H9 (cell line): ENCODE measurements around the gene EPS8. TPM values are rescaled to one million over a fixed set of nuclear protein-coding genes. Genes with fewer than 3 reads are reported as not detected.

Experiments
- DNase-seq: peaks from one replicate; pipeline ENCODE4 v3.0.0-alpha.2; 2017
- H2AFZ ChIP-seq: one replicate; pipeline ENCODE4 v1.6.1; 2013; ENCODE audit warnings: mild to moderate bottlenecking, low read length, control low read depth, moderate library complexity
- H2AK5ac ChIP-seq: 2 replicates; pipeline ENCODE4 v1.6.1; 2013; ENCODE audit warnings: low read length, control low read depth, mixed read lengths; ENCODE audit not compliant: insufficient read length
- H2BK120ac ChIP-seq: one replicate; pipeline ENCODE4 v1.6.1; 2013; ENCODE audit warnings: low read depth, mild to moderate bottlenecking, low read length, control low read depth, inconsistent platforms; ENCODE audit not compliant: poor library complexity, severe bottlenecking
- H2BK12ac ChIP-seq: 2 replicates; pipeline ENCODE4 v1.6.1; 2013; ENCODE audit warnings: low read length, control low read depth, mixed read lengths, low read depth; ENCODE audit not compliant: insufficient read length
- H2BK15ac ChIP-seq: 2 replicates; pipeline ENCODE4 v1.6.1; 2013; ENCODE audit warnings: low read depth, low read length, control low read depth
- H2BK20ac ChIP-seq: one replicate; pipeline ENCODE4 v1.6.1; 2013; ENCODE audit warnings: low read depth, mild to moderate bottlenecking, low read length, control low read depth, inconsistent platforms; ENCODE audit not compliant: poor library complexity, severe bottlenecking
- H2BK5ac ChIP-seq: 2 replicates; pipeline ENCODE4 v1.6.1; 2013; ENCODE audit warnings: low read length, control low read depth, mixed read lengths; ENCODE audit not compliant: insufficient read length
- H3K14ac ChIP-seq: 2 replicates; pipeline ENCODE4 v1.6.1; 2013; ENCODE audit warnings: low read length, control low read depth; ENCODE audit not compliant: insufficient read depth
- H3K18ac ChIP-seq: 2 replicates; pipeline ENCODE4 v1.6.1; 2013; ENCODE audit warnings: low read depth, mild to moderate bottlenecking, mixed read lengths, low read length, control low read depth; ENCODE audit not compliant: insufficient read length
- H3K23ac ChIP-seq: 2 replicates; pipeline ENCODE4 v1.6.1; 2013; ENCODE audit warnings: low read length, control low read depth, mixed read lengths, low read depth; ENCODE audit not compliant: insufficient read length
- H3K23me2 ChIP-seq: 2 replicates; pipeline ENCODE4 v1.6.1; 2013; ENCODE audit warnings: low read depth, mild to moderate bottlenecking, mixed read lengths, low read length, control low read depth; ENCODE audit not compliant: insufficient read length, poor library complexity, severe bottlenecking
- H3K27ac ChIP-seq: 2 replicates; pipeline ENCODE4 v1.5.1; 2013; ENCODE audit warnings: low read length, control low read depth, mixed read lengths, low read depth; ENCODE audit not compliant: insufficient read length
- H3K27me3 ChIP-seq: 2 replicates; pipeline ENCODE4 v1.6.1; 2013; ENCODE audit warnings: low read length, control low read depth, inconsistent platforms; ENCODE audit not compliant: insufficient read depth
- H3K4ac ChIP-seq: 2 replicates; pipeline ENCODE4 v1.6.1; 2013; ENCODE audit warnings: low read depth, mild to moderate bottlenecking, control low read depth, inconsistent platforms, low read length, moderate library complexity
- H3K4me1 ChIP-seq: 2 replicates; pipeline ENCODE4 v1.6.1; 2013; ENCODE audit warnings: low read length, control low read depth, inconsistent platforms; ENCODE audit not compliant: insufficient read depth
- H3K4me2 ChIP-seq: 2 replicates; pipeline ENCODE4 v1.6.1; 2013; ENCODE audit warnings: low read length, control low read depth, mixed read lengths; ENCODE audit not compliant: insufficient read length, insufficient read depth
- H3K56ac ChIP-seq: 2 replicates; pipeline ENCODE4 v1.6.1; 2013; ENCODE audit warnings: low read depth, mild to moderate bottlenecking, mixed read lengths, low read length, control low read depth; ENCODE audit not compliant: insufficient read length
- H3K79me1 ChIP-seq: 2 replicates; pipeline ENCODE4 v1.6.1; 2013; ENCODE audit warnings: low read depth, mild to moderate bottlenecking, moderate library complexity, low read length, control low read depth, inconsistent platforms; ENCODE audit not compliant: insufficient read depth, poor library complexity, severe bottlenecking
- H3K79me2 ChIP-seq: 2 replicates; pipeline ENCODE4 v1.6.1; 2013; ENCODE audit warnings: low read length, control low read depth, inconsistent platforms; ENCODE audit not compliant: insufficient read depth
- H3K9ac ChIP-seq: 2 replicates; pipeline ENCODE4 v1.6.1; 2013; ENCODE audit warnings: low read length, control low read depth, mixed read lengths; ENCODE audit not compliant: insufficient read length; ENCODE audit errors: extremely low read depth
- H3K9me3 ChIP-seq: one replicate; pipeline ENCODE4 v1.6.1; 2013; ENCODE audit warnings: low read depth, low read length, inconsistent platforms; ENCODE audit not compliant: control insufficient read depth
- H3T11ph ChIP-seq: one replicate; pipeline ENCODE4 v1.6.1; 2013; ENCODE audit warnings: mild to moderate bottlenecking, low read length, control low read depth, inconsistent platforms
- H4K20me1 ChIP-seq: one replicate; pipeline ENCODE4 v1.6.1; 2013; ENCODE audit not compliant: control insufficient read depth, insufficient read length, insufficient read depth
- H4K5ac ChIP-seq: 2 replicates; pipeline ENCODE4 v1.6.1; 2013; ENCODE audit warnings: low read depth, mild to moderate bottlenecking, mixed read lengths, low read length, control low read depth; ENCODE audit not compliant: insufficient read length
- H4K8ac ChIP-seq: replicated peaks from 2 replicates; pipeline ENCODE4 v1.6.1; 2013; ENCODE audit warnings: low read length, control low read depth, mixed read lengths, low read depth; ENCODE audit not compliant: insufficient read length
- H4K91ac ChIP-seq: 2 replicates; pipeline ENCODE4 v1.6.1; 2013; ENCODE audit warnings: low read depth, mild to moderate bottlenecking, moderate library complexity, mixed read lengths, low read length, control low read depth; ENCODE audit not compliant: insufficient read length
- H3K27ac Mint-ChIP-seq, 3 experiments: 2 replicates in 2 of 3; 3 replicates in 1 of 3; pipeline ENCODE4 v1.8.0; 2020 to 2021; ENCODE audit warnings: mixed read lengths in 3 of 3, mild to moderate bottlenecking in 1 of 3, moderate library complexity in 1 of 3
- H3K27me3 Mint-ChIP-seq: 2 replicates; pipeline ENCODE4 v1.8.0; 2021; ENCODE audit warnings: low read depth, mild to moderate bottlenecking, moderate library complexity, mixed read lengths
- H3K36me3 Mint-ChIP-seq, 3 experiments: 2 replicates in 2 of 3; 3 replicates in 1 of 3; pipeline ENCODE4 v1.8.0; 2020 to 2021; ENCODE audit warnings: low read depth in 3 of 3, mixed read lengths in 3 of 3; ENCODE audit not compliant: insufficient read depth in 1 of 3
- H3K4me1 Mint-ChIP-seq, 2 experiments: 2 replicates each; pipeline ENCODE4 v1.8.0; 2020; ENCODE audit warnings: mixed read lengths in 2 of 2
- H3K4me3 Mint-ChIP-seq, 2 experiments: 2 replicates in 1 of 2; 3 replicates in 1 of 2; pipeline ENCODE4 v1.8.0; 2020 to 2021; ENCODE audit warnings: mild to moderate bottlenecking in 2 of 2, mixed read lengths in 2 of 2, moderate library complexity in 1 of 2
- H3K9me3 Mint-ChIP-seq, 2 experiments: 2 replicates in 1 of 2; 3 replicates in 1 of 2; pipeline ENCODE4 v1.8.0; 2020; ENCODE audit warnings: mild to moderate bottlenecking in 2 of 2, mixed read lengths in 2 of 2, moderate library complexity in 1 of 2
- CTCF ChIP-seq: fragments of 200-600 bp; sonication (generic); conservative IDR thresholded peaks from 3 replicates; pipeline ENCODE4 v1.8.0; 2021; ENCODE audit warnings: antibody characterized with exemption, mild to moderate bottlenecking
- WGBS: extraction: QIAGEN DNeasy Blood & Tissue Kit; methylation state at CpG from one replicate; pipeline ENCODE4 v1.1.7; 2013; ENCODE audit warnings: missing lambda C conversion rate, low lambda C conversion rate, mixed read lengths; ENCODE audit not compliant: insufficient read length; ENCODE audit errors: extremely low coverage; 5-methylcytosine and 5-hydroxymethylcytosine counted together
- total RNA-seq: library from RNA; stranded (reverse); gene quantifications from 2 replicates; pipeline ENCODE4 v1.2.1, GENCODE V29; 2021

The EPS8 gene
- total RNA-seq, 1 experiment from 2014 or later, result 2.2 TPM

- H2AK5ac ChIP-seq, result no peak overlapping the region
Measured at GRCh38 chr12:15591811-15592210, 197.4 kb downstream of the EPS8 start.

More at GRCh38 chr12:15591811-15592210, 197.4 kb downstream of the EPS8 start:
- Histone ChIP-seq H3K79me2 (no peaks in the 10 kb centered on the region), H3K27ac (no peak overlapping the region), H3K14ac (no peak overlapping the region), H4K8ac (no peak overlapping the region), H4K20me1 (no peaks in the 10 kb centered on the region), H3K4ac (no peak overlapping the region), H2BK12ac (no peak overlapping the region), H2AFZ (no peak overlapping the region), H3K4me2 (no peak overlapping the region), H3K4me1 (no peaks in the 10 kb centered on the region), H3T11ph (no peak overlapping the region), H3K9me3 (no peaks in the 10 kb centered on the region), H3K23ac (no peak overlapping the region), H4K5ac (no peak overlapping the region), H3K18ac (no peak overlapping the region), H3K23me2 (no peaks in the 10 kb centered on the region), H2BK15ac (no peak overlapping the region), H2BK120ac (no peak overlapping the region), H2BK20ac (no peak overlapping the region), H3K9ac (no peak overlapping the region), H4K91ac (no peak overlapping the region), H3K79me1 (no peaks in the 10 kb centered on the region), H3K27me3 (no peaks in the 10 kb centered on the region), H3K56ac (no peak overlapping the region), H2BK5ac (no peak overlapping the region)
- Mint-ChIP-seq H3K4me1 (peaks cover 14 to 16% of the 10 kb centered on the region in 2 experiments), H3K36me3 (no peaks in the 10 kb centered on the region), H3K9me3 (no peaks in the 10 kb centered on the region), H3K27ac (no peak overlapping the region), H3K27me3 (peaks cover 18% of the 10 kb centered on the region), H3K4me3 (no peak overlapping the region)
- no peak for TF ChIP-seq CTCF
- no peak for DNase-seq
- WGBS, result no CpG with 5 or more reads among the region's 5 CpGs
